ENCODE data around the gene MYOG.
A peak's percentile ranks its signal among the peaks of the same experiment; 100 is the strongest.

The MYOG gene

GRCh38 chr1:203124011-203124410, 38.2 kb upstream of the MYOG start:
- Histone ChIP-seq H3K9me3 (ENCODE audit: insufficient read depth, low read length) (no peaks in the 10 kb centered on the region), H3K9ac (ENCODE audit: insufficient read length, low read depth) (no peak overlapping the region), H3K36me3 (ENCODE audit: insufficient read depth, insufficient read length, low read length) (peaks cover 5% of the 10 kb centered on the region), H3K4me3 (ENCODE audit: insufficient read length, low read depth) (no peak overlapping the region), H3K27me3 (ENCODE audit: insufficient read depth, insufficient read length) (peaks cover 41% of the 10 kb centered on the region), H3K4me1 (ENCODE audit: insufficient read depth, insufficient read length) (peaks cover 28% of the 10 kb centered on the region)
- no peak for DNase-seq (ENCODE audit: low read depth, low spot score)
- no peak for TF ChIP-seq YY1 (IDR thresholded peaks at IDR 0.05; ENCODE audit: insufficient read depth, insufficient read length)
- TF ChIP-seq ZNF274 (IDR thresholded peaks at IDR 0.05; ENCODE audit: low read depth, low read length) = no peak
- no peak for TF ChIP-seq SUZ12 (IDR thresholded peaks at IDR 0.05; ENCODE audit: extremely low read depth, insufficient read depth, insufficient read length)

DNA sequence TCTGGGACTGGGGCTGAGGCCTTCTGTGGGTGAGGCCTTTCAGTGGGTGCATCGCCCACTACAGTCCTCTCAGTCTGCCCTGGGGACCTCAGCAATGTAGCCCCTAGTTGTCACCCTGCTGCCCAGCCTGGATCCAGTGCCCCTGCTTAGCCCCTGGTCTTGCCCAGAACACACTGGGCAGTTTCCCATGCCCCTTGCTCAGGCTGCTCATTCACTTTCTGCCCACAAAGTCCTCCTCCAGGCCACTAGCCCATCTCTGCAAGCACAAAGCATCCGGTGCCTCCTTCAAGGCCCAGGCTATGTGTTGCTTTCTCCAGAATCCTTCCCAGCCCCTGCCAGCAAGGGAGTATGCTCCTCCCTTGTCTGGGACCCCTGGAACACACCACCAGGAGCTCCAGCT, 36.3 kb upstream of the MYOG start:
- Histone ChIP-seq H3K27me3 (ENCODE audit: insufficient read depth, insufficient read length) (peaks cover 43% of the 10 kb centered on the region), H3K4me3 (ENCODE audit: insufficient read length, low read depth) (no peak overlapping the region), H3K4me1 (ENCODE audit: insufficient read depth, insufficient read length) (peaks cover 16% of the 10 kb centered on the region), H3K9me3 (ENCODE audit: insufficient read depth, low read length) (no peaks in the 10 kb centered on the region), H3K36me3 (ENCODE audit: insufficient read depth, insufficient read length, low read length) (no peaks in the 10 kb centered on the region), H3K9ac (ENCODE audit: insufficient read length, low read depth) (no peak overlapping the region)
- TF ChIP-seq ZNF274 (IDR thresholded peaks at IDR 0.05; ENCODE audit: low read depth, low read length) (no peak), SUZ12 (IDR thresholded peaks at IDR 0.05; ENCODE audit: extremely low read depth, insufficient read depth, insufficient read length) (no peak)
- no peak for DNase-seq (ENCODE audit: low read depth, low spot score)

- TF ChIP-seq YY1 (IDR thresholded peaks at IDR 0.05; ENCODE audit: insufficient read depth, insufficient read length) = no peak
- no peaks in the 10 kb centered on the region for H3K36me3 ChIP-seq (ENCODE audit: insufficient read depth, insufficient read length, low read length)
- no peak overlapping the region for H3K4me3 ChIP-seq (ENCODE audit: insufficient read length, low read depth)
- DNase-seq (ENCODE audit: low read depth, low spot score) = no peak
- no peaks in the 10 kb centered on the region for H3K9me3 ChIP-seq (ENCODE audit: insufficient read depth, low read length)
- no peak overlapping the region for H3K9ac ChIP-seq (ENCODE audit: insufficient read length, low read depth)
- peaks cover 10% of the 10 kb centered on the region for H3K4me1 ChIP-seq (ENCODE audit: insufficient read depth, insufficient read length)
- H3K27me3 ChIP-seq (ENCODE audit: insufficient read depth, insufficient read length) = peaks cover 50% of the 10 kb centered on the region
Measured at GRCh38 chr1:203121186-203122015, 35.6 kb upstream of the MYOG start.

- peaks cover 4% of the 10 kb centered on the region for H3K4me1 ChIP-seq (ENCODE audit: insufficient read depth, insufficient read length)
- no peak overlapping the region for H3K4me3 ChIP-seq (ENCODE audit: insufficient read length, low read depth)
- no peak overlapping the region for H3K9ac ChIP-seq (ENCODE audit: insufficient read length, low read depth)
- TF ChIP-seq ZNF274 (IDR thresholded peaks at IDR 0.05; ENCODE audit: low read depth, low read length) (no peak), YY1 (IDR thresholded peaks at IDR 0.05; ENCODE audit: insufficient read depth, insufficient read length) (no peak), SUZ12 (IDR thresholded peaks at IDR 0.05; ENCODE audit: extremely low read depth, insufficient read depth, insufficient read length) (no peak)
- no peaks in the 10 kb centered on the region for H3K9me3 ChIP-seq (ENCODE audit: insufficient read depth, low read length)
- no peaks in the 10 kb centered on the region for H3K36me3 ChIP-seq (ENCODE audit: insufficient read depth, insufficient read length, low read length)
- no peak for DNase-seq (ENCODE audit: low read depth, low spot score)
- peaks cover 52% of the 10 kb centered on the region for H3K27me3 ChIP-seq (ENCODE audit: insufficient read depth, insufficient read length)
Measured at GRCh38 chr1:203120325-203121153, 34.7 kb upstream of the MYOG start.

DNA sequence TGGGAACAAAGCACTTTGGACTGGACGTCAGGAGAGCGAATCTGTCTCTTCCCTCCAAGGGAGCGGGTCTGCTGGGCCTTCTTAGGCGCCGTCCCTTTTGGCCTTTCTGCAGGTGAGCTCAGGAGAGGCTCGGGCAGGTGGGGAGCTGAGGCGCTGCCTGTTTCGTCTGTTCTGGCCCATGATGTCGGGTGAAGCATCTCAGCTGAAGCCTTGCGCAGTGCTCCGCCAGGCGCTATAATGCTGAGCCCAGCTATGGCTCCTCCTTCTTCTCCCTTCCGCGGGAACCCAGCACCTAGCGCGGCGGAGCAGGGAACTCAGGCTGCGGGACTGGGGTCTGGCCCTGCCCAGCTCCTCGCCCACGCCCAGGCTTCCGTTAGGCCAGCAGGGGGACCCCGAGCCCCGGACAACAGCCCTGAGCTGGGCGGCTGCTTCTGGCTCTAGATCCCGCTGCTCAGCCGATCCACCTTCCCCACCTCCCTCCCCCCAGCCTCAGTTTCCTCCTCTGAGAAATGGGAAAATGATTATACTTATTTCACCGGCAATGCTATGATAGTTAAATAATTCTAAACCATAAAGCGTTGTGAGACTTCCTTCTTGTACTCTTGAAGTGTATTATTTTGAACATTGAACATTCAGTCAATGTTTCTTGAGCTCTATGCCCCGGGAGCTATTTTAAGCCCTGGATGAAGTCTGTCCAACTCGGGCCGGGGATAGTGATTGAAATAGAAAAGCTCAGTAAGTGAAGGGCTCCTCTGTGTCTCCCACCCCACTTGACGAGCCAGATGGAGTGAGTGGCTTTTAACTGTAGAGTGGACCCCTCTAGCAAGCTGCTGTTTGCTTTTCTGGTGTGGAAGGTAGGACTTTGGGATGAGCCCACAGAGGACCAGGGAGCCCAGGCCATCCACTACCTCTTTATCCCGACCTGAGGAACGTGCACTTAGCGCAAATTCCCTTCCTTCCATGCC, 32.1 kb upstream of the MYOG start:
- Histone ChIP-seq H3K36me3 (ENCODE audit: insufficient read depth, insufficient read length, low read length) (no peaks in the 10 kb centered on the region), H3K9me3 (ENCODE audit: insufficient read depth, low read length) (no peaks in the 10 kb centered on the region), H3K4me1 (ENCODE audit: insufficient read depth, insufficient read length) (peaks cover 3% of the 10 kb centered on the region), H3K4me3 (ENCODE audit: insufficient read length, low read depth) (no peak overlapping the region), H3K9ac (ENCODE audit: insufficient read length, low read depth) (peak overlapping the region; percentile 22), H3K27me3 (ENCODE audit: insufficient read depth, insufficient read length) (peaks cover 59% of the 10 kb centered on the region)
- TF ChIP-seq YY1 (IDR thresholded peaks at IDR 0.05; ENCODE audit: insufficient read depth, insufficient read length) = no peak
- no peak for TF ChIP-seq SUZ12 (IDR thresholded peaks at IDR 0.05; ENCODE audit: extremely low read depth, insufficient read depth, insufficient read length)
- peak; percentile 94 for DNase-seq (ENCODE audit: low read depth, low spot score)

DNA sequence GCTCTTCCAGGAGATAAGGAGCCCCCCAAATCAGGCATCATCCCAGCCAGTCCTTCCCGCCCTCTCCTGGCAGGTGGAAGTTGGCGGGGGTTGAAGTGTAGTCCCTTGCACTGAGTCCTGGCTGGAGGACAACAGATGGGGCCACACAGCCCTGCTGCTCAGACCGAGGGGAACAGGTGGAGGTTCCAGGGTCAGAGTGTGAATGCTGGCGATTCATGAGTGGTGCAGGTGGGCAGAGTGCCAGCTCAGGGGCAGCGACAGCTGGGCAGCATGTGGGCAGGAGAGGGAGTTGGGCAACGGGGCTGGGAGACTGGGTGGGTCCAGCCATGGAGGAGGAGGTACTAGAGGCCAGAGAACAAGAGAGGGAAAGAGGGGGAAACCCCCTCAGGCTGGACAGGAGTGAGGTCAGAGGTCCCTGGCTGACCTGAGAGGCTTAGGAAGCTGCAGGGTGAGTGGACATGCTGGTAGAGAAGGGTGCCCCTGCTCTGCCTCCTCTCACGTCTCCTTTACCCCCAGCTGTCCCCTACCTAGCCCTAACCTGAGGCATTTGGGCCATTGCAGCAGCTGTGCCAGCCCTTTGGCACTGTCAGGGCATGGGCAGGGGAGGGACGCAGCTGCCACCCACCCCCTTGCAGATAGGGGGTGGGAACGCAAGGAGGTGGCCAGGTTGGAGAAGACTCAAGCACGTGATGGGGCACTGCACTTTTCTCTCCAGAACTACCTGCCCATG, 30.4 kb upstream of the MYOG start:
- no peak overlapping the region for H3K9ac ChIP-seq (ENCODE audit: insufficient read length, low read depth)
- DNase-seq (ENCODE audit: low read depth, low spot score) = no peak
- peaks cover 50% of the 10 kb centered on the region for H3K27me3 ChIP-seq (ENCODE audit: insufficient read depth, insufficient read length)
- no peaks in the 10 kb centered on the region for H3K9me3 ChIP-seq (ENCODE audit: insufficient read depth, low read length)
- H3K4me1 ChIP-seq (ENCODE audit: insufficient read depth, insufficient read length) = peaks cover 3% of the 10 kb centered on the region
- TF ChIP-seq YY1 (IDR thresholded peaks at IDR 0.05; ENCODE audit: insufficient read depth, insufficient read length) (no peak), ZNF274 (IDR thresholded peaks at IDR 0.05; ENCODE audit: low read depth, low read length) (no peak), SUZ12 (IDR thresholded peaks at IDR 0.05; ENCODE audit: extremely low read depth, insufficient read depth, insufficient read length) (no peak)
- H3K36me3 ChIP-seq (ENCODE audit: insufficient read depth, insufficient read length, low read length) = no peaks in the 10 kb centered on the region
- H3K4me3 ChIP-seq (ENCODE audit: insufficient read length, low read depth) = no peak overlapping the region
